Motor neuron (in vitro differentiated cells): ENCODE results near the gene ANAPC7. TPM values are rescaled to one million over a fixed set of nuclear protein-coding genes. Genes with fewer than 3 reads are reported as not detected.

Source experiments
- ATAC-seq, 8 experiments: fragments of 200-7000 bp; cut with Tn5 transposase; replicated peaks in 6 of 8; 2 replicates each; pipeline ENCODE4 v1.8.0; 2021; ENCODE audit warnings: mild to moderate bottlenecking in 8 of 8, moderate library complexity in 8 of 8
- H3K27ac ChIP-seq, 2 donors: fragments of 250-450 bp; sonication (Bioruptor Pico); 2 replicates each; pipeline ENCODE4 v1.9.0; 2021; ENCODE audit warnings: antibody characterized with exemption in 2 of 2, mild to moderate bottlenecking in 2 of 2, moderate library complexity in 1 of 2
- H3K4me1 ChIP-seq, 2 donors: fragments of 250-450 bp; sonication (Bioruptor Pico); replicated peaks in 1 of 2; 2 replicates each; pipeline ENCODE4 v1.6.1; 2021; ENCODE audit warnings: antibody characterized with exemption in 2 of 2, mild to moderate bottlenecking in 2 of 2, moderate library complexity in 1 of 2
- H3K4me3 ChIP-seq, 5 donors: fragments of 250-450 bp; sonication (Bioruptor Pico); 2 replicates each; pipeline ENCODE4 v1.9.0; 2021; ENCODE audit warnings: antibody characterized with exemption in 5 of 5, mild to moderate bottlenecking in 5 of 5, moderate library complexity in 4 of 5
- WGBS, 10 experiments: fragments of 450-650 bp; shearing (Covaris generic); methylation state at CpG; one replicate each; pipeline ENCODE4 v1.0.0; 2022; 5-methylcytosine and 5-hydroxymethylcytosine counted together
- in situ Hi-C, 9 experiments: fragments of 400-800 bp; cut with MboI; loops; one replicate each; pipeline ENCODE4 v1.15.0; 2021; ENCODE audit warnings: low sequenced_read_pairs in 9 of 9, low pct_unique_long_range_greater_than_20kb in 2 of 9; ENCODE audit not compliant: unreplicated experiment in 9 of 9
- total RNA-seq, 8 experiments: library from RNA; unstranded; fragments of 300-600 nt; gene quantifications; 2 replicates each; pipeline versions ENCODE4 v1.2.3 to v1.2.4, GENCODE V29; 2022

Gene ANAPC7
- total RNA-seq, 8 experiments from 2014 or later = 30.1 to 85.6 (median 39.0) TPM

GRCh38 chr12:110352401-110352800 is 51.1 kb downstream of the ANAPC7 start:
- Histone ChIP-seq H3K4me3 (no peak overlapping the region), H3K4me1 (no peaks in the 10 kb centered on the region), H3K27ac (no peak overlapping the region)
- ATAC-seq = no peak
- in situ Hi-C loops = no loop called here
- 80 to 100% (median 90%) methylated on average over 1 to 3 of the region's 3 CpGs; no CpG with 5 or more reads in 4 of the 10 experiments for WGBS, 10 experiments

GRCh38 chr12:110351119-110351518 is 52.4 kb downstream of the ANAPC7 start:
- ATAC-seq = no peak
- Histone ChIP-seq H3K4me3 (no peak overlapping the region), H3K4me1 (no peaks in the 10 kb centered on the region), H3K27ac (no peak overlapping the region)
- WGBS, 10 experiments = 86 to 100% (median 97%) methylated on average over 1 to 5 of the region's 8 CpGs; no CpG with 5 or more reads in 5 of the 10 experiments
- in situ Hi-C loops = no loop called here

- 71 to 100% (median 87%) methylated on average over 1 to 7 of the region's 12 CpGs; no CpG with 5 or more reads in 2 of the 10 experiments for WGBS, 10 experiments
- ATAC-seq = peak in 1 of 8 experiments; percentile 16
- Histone ChIP-seq H3K27ac (no peak overlapping the region), H3K4me3 (no peak overlapping the region), H3K4me1 (no peaks in the 10 kb centered on the region)
- in situ Hi-C loops = no loop called here
These were observed 53.9 kb downstream of the ANAPC7 start for GRCh38 chr12:110349514-110350151.

GRCh38 chr12:110349096-110349495 is 54.4 kb downstream of the ANAPC7 start:
- in situ Hi-C loops = no loop called here
- ATAC-seq = no peak
- H3K4me3 ChIP-seq = no peak overlapping the region
- WGBS, 10 experiments = 75 to 100% (median 92%) methylated on average over 1 to 2 of the region's 4 CpGs; no CpG with 5 or more reads in 6 of the 10 experiments
- H3K4me1 ChIP-seq = no peaks in the 10 kb centered on the region
- H3K27ac ChIP-seq = no peak overlapping the region

- ATAC-seq = no peak
- no peak overlapping the region for H3K27ac ChIP-seq
- H3K4me1 ChIP-seq = no peaks in the 10 kb centered on the region
- in situ Hi-C loops = no loop called here
- H3K4me3 ChIP-seq = no peak overlapping the region
- WGBS, 10 experiments = 72 to 100% (median 100%) methylated on average over 1 to 5 of the region's 7 CpGs; no CpG with 5 or more reads in 4 of the 10 experiments
These were observed 55.0 kb downstream of the ANAPC7 start for GRCh38 chr12:110348431-110349059.

- in situ Hi-C loops = no loop called here
- Histone ChIP-seq H3K4me1 (no peaks in the 10 kb centered on the region), H3K4me3 (no peak overlapping the region), H3K27ac (no peak overlapping the region)
- 90 to 100% (median 100%) methylated on average over 1 to 3 of the region's 8 CpGs; no CpG with 5 or more reads in 4 of the 10 experiments for WGBS, 10 experiments
- ATAC-seq = no peak
These were observed 55.7 kb downstream of the ANAPC7 start for GRCh38 chr12:110347767-110348166.

- H3K4me1 ChIP-seq = no peaks in the 10 kb centered on the region
- peak in 1 of 8 experiments; percentile 28 for ATAC-seq
- 60 to 100% (median 91%) methylated on average over 2 to 7 of the region's 12 CpGs; no CpG with 5 or more reads in 4 of the 10 experiments for WGBS, 10 experiments
- in situ Hi-C loops = no loop called here
- no peak overlapping the region for H3K4me3 ChIP-seq
- no peak overlapping the region for H3K27ac ChIP-seq
These were observed 57.5 kb downstream of the ANAPC7 start for GRCh38 chr12:110345963-110346362.

GRCh38 chr12:110345176-110345661 is 58.3 kb downstream of the ANAPC7 start:
- Histone ChIP-seq H3K4me1 (no peaks in the 10 kb centered on the region), H3K4me3 (no peak overlapping the region), H3K27ac (no peak overlapping the region)
- WGBS, 10 experiments = 63 to 100% (median 95%) methylated on average over 1 to 8 of the region's 11 CpGs; no CpG with 5 or more reads in 1 of the 10 experiments
- in situ Hi-C loops = no loop called here
- no peak for ATAC-seq

- 88 to 100% (median 100%) methylated on average over 1 to 10 of the region's 11 CpGs; no CpG with 5 or more reads in 3 of the 10 experiments for WGBS, 10 experiments
- no peak overlapping the region for H3K27ac ChIP-seq
- no peak overlapping the region for H3K4me3 ChIP-seq
- H3K4me1 ChIP-seq = no peaks in the 10 kb centered on the region
- in situ Hi-C loops = no loop called here
- ATAC-seq = no peak
These were observed 58.9 kb downstream of the ANAPC7 start for GRCh38 chr12:110344657-110345056.

- H3K27ac ChIP-seq = no peak overlapping the region
- ATAC-seq = no peak
- 81 to 100% (median 93%) methylated on average over 1 to 9 of the region's 9 CpGs; no CpG with 5 or more reads in 1 of the 10 experiments for WGBS, 10 experiments
- no peak overlapping the region for H3K4me3 ChIP-seq
- in situ Hi-C loops = no loop called here
- H3K4me1 ChIP-seq = no peaks in the 10 kb centered on the region
These were observed 59.6 kb downstream of the ANAPC7 start for GRCh38 chr12:110343736-110344555.

- Histone ChIP-seq H3K4me3 (no peak overlapping the region), H3K27ac (no peak overlapping the region), H3K4me1 (no peaks in the 10 kb centered on the region)
- in situ Hi-C loops = no loop called here
- WGBS, 10 experiments = 50 to 100% (median 70%) methylated on average over 1 to 5 of the region's 5 CpGs
- ATAC-seq = no peak
These were observed 60.4 kb downstream of the ANAPC7 start for GRCh38 chr12:110343114-110343513.

GRCh38 chr12:110342157-110342556 is 61.4 kb downstream of the ANAPC7 start:
- Histone ChIP-seq H3K27ac (no peak overlapping the region), H3K4me1 (no peaks in the 10 kb centered on the region), H3K4me3 (no peak overlapping the region)
- 93 to 100% (median 99%) methylated on average over 1 to 10 of the region's 15 CpGs; no CpG with 5 or more reads in 2 of the 10 experiments for WGBS, 10 experiments
- no peak for ATAC-seq
- in situ Hi-C loops = no loop called here

GRCh38 chr12:110340706-110341105 is 62.8 kb downstream of the ANAPC7 start:
- 88 to 100% (median 96%) methylated on average over 1 to 18 of the region's 18 CpGs; no CpG with 5 or more reads in 3 of the 10 experiments for WGBS, 10 experiments
- no peak overlapping the region for H3K4me3 ChIP-seq
- no peaks in the 10 kb centered on the region for H3K4me1 ChIP-seq
- no peak for ATAC-seq
- in situ Hi-C loops = no loop called here
- H3K27ac ChIP-seq = no peak overlapping the region
